Endometrial microvascular endothelial cells (primary cell): ENCODE results near the gene CAP2. TPM values are rescaled to one million over a fixed set of nuclear protein-coding genes. Genes with fewer than 3 reads are reported as not detected.

ENCODE experiments used
- in situ Hi-C: cut with HindIII; loops from 2 replicates; pipeline ENCODE4 v1.10.0; 2017; ENCODE audit warnings: low sequenced_read_pairs, low pct_unique_long_range_greater_than_20kb; ENCODE audit errors: inconsistent ontology term
- total RNA-seq: library from RNA; depleted of rRNA; stranded (reverse); fragments of >200 nt; gene quantifications from one replicate; pipeline ENCODE4 v1.2.3, GENCODE V29; 2015; ENCODE audit errors: inconsistent ontology term

CAP2 gene
- 25.9 TPM for total RNA-seq

DNA sequence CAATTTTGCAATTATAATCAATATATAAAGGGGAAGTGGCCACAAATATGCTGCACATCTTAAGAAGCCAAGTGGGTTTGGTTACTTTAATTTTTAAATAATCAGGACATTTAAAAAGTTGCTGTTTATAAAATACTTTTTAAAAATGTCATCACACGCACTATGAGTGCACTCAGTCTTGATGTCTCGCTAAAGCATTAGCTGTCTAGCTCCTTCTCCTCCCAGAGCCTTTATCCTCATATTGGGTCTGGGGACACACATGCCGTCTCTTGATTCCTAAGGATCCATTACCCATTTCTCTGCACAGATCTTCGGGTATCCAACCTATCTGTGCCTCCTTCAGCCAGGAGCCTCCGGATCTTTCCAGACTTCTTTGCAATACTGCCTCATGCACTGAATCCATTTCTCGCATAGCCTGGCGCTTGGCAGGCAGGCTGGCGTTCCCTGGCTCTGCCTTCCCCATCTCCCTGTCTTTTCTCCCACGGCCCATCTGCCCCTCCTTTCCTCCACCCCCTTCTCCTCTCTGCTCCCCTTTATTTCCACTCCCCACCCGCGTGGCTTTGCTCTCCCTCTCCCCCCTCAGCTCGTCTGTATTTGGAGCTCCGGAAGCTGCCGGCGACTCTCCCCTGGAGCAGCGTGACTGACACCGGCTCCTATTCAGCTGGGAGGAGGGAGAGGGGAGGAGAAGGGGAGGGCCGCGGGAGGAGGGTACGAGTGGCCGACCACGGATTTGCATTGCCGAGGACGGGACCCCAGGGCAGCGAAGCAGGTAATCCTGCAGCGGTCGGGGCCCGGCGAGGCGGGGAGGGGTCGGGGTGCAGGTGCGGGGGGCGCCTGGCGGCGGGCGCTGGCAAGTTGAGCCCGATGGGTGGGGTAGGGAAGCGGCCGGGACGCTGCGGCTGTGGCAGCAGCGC, at the start of gene CAP2:
Gene CAP2 (plus strand): TSS at position 618 of the 914 bp plus-strand sequence. CDS start 27,961 bp downstream, outside the sequence.
- in situ Hi-C loops = no loop called here

DNA sequence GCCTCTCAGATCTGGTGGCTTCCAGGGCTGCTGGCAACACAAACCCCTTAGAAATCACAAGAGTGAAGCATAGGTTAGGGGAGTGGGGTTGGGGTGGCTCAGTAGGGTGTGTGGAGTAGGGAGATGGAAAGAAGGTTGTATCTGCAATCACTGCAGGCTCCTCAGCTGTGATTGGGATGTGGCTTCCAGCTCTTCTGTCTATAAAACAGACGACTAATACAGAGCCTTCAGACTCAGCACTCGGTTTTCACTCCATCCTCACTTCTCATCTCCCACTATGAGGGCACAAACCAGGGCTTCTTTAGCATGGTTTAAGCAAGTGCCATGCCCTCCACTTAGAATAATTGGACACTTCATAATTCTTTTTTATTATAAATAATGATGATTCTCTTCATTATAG, 46.4 kb upstream of the CAP2 start:
- in situ Hi-C loops = no loop called here

GRCh38 chr6:17349427-17349826, 44.0 kb upstream of the CAP2 start:
- in situ Hi-C loops = no loop called here

- in situ Hi-C loops = no loop called here
Measured at GRCh38 chr6:17352302-17352701, 41.1 kb upstream of the CAP2 start.

DNA sequence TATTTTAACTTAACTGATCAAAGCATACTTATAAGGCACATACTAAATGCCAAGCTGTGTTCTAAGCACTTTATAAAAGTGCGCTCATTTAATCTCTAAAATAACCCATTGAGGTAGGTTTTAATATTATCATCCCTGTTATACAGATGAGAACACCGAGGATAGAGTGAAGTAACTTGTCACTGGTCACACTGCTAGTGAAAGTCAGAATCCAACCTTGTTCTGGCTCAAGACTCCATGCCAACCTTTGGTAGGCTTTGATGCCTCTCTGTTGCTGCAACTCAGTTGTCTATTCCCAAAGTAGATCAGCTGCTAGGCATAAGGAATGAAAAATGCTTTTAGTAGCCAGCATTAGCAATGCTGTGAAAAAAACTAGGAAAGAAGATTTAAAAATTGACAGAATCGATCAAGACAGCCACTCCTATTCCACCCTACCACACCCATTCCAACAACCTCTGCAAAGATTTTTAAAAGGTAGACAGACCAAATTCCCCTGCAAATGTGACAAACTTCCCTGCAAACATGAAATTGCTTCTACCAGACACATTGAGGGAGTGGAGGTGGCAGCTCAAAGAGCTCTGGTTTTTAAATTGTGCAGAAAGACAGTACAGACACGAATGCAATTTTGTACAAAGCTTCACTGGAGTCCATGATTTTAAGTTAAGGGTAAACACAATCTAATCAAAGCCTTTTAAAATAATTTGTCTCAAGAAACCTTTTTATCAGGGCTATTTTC, 39.8 kb upstream of the CAP2 start:
- in situ Hi-C loops = no loop called here

GRCh38 chr6:17354700-17355403, 38.5 kb upstream of the CAP2 start:
- in situ Hi-C loops = no loop called here

DNA sequence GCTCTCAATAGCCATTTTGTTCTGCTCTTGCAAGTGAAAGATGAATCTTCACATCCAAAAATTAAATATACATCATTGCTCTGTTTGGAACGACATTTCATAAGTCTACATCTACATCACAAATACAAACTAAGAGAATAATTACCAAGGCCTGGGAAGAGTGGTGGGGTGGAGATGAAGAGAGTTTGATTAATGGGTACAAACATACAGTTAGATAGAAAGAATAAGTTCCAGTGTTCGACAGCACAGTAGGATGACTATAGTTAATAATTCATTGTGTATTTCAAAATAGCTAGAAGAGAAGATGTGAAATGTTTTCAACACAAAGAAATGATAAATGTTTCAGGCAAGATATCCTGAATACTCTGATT, 38.0 kb upstream of the CAP2 start:
- in situ Hi-C loops = no loop called here

- in situ Hi-C loops = no loop called here
Measured at GRCh38 chr6:17358515-17358914, 34.9 kb upstream of the CAP2 start.

- in situ Hi-C loops = no loop called here
Measured at GRCh38 chr6:17360564-17360963, 32.8 kb upstream of the CAP2 start.

GRCh38 chr6:17361013-17361412, 32.4 kb upstream of the CAP2 start:
- in situ Hi-C loops = no loop called here

DNA sequence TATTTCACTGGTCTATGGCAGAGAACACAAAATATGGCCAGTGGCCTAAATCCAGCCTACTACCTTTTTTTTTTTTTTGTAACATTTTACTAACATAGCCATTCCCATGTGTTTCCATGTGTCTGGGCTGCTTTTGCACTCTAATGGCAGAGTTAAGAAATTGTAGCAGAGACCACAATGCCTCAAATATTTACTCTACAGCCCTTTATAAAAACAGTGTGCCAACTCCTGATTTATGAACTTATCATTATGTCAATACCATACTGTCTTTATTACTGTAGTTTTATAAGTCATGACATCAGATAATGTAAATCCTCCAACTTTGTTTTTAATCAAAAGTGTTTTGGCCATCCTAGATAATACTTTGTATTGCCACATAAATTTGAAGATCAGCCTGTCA, 27.4 kb upstream of the CAP2 start:
- in situ Hi-C loops = no loop called here

GRCh38 chr6:17367868-17368267, 25.5 kb upstream of the CAP2 start:
- in situ Hi-C loops = no loop called here

DNA sequence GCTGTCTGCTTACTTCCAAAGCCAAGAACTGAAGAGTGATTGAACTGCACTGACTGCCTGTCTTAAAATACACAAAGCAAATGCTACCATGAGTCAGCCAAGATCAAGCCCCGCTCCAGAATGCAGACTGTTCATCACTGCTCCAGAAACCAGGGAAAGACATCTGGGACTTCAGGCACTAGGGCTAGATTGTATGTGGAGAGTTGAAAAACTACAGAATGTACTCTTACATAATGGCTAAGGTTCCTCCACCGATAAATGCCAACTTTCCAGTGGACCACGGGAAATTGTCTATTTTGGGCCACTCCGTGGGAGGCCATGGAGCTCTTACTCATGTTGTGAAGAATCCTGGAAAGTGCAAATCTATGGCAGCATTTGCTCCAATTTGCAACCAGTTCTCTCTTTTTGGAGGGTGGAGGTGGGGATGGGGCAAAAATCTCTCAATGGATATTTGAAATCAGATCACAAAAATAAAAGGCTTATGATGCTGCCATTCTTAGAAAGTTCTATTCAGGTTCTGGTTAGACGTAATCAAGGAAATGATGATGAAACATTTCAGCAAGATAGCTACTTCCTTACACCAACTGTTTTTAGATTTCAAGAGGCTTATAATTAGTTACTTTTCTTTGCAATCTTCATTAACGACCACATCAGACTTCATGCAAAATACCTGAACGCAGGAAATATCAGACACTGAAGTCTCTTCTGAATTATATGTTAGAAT, 11.8 kb upstream of the CAP2 start:
- in situ Hi-C loops = no loop called here

- in situ Hi-C loops = no loop called here
Measured at GRCh38 chr6:17385660-17386059, 7.7 kb upstream of the CAP2 start.

DNA sequence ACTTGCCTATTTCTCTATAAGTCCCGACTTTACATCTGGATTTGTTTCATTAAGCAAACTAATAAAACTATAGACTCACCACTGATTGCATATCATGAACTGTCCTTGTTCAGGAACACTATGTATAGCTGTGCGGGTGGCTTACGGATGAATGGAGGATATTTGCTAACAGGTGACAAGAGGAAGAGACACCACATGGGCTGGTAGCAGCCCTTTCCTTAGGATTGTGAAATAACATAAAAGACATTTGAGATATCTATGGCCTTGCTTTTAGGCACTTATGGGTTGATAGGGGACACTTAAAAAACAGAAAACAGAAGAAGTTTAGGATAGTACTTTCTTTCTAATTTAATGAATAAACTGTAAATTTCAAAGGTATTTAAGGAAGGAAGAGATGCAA, 5.0 kb upstream of the CAP2 start:
- in situ Hi-C loops = no loop called here

DNA sequence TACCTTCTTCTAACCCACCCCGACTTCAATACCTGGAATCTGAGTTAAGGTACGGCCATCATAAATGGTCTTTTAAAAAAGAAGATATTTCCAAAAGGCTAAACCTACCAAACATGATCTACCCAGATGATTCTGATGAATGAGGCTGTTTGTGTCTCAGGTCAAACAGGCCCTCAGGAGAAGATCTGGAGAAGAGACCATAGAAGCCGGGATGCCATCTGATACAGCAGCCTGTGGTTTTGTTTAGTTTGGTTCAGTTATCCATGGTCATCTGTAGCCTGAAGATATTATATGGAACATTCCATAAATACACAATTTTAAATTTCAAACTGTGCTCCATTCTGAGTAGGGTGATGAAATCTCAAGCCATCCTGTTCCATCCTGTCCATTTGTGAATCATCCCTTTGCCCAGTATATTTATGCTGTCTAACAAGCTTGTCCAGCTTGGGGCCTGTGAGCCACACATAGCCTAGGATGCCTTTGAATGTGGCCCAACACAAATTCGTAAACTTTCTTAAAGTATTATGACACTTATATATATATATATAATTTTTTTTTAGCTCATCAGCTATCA, 4.0 kb upstream of the CAP2 start:
- in situ Hi-C loops = no loop called here

GRCh38 chr6:17390276-17390675, 3.1 kb upstream of the CAP2 start:
- in situ Hi-C loops = no loop called here

DNA sequence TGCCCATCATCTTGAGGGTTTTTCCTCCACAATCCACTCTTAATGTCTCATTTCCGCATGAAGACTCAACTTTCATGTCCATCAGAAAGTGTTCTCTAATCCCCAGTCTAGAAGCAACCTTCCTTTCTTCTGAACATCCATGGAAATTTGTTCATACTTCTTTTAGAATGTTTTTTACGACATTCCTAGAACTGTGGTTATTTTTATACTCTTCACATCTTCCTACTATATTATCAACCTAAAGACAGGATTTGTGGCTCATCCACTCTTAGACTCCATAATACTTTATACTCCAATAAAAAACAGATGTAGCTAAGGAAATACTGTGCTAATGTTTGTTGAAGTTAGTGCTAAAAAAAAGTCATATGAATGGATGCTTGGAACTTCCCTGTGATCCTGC, 1.4 kb upstream of the CAP2 start:
- in situ Hi-C loops = no loop called here
